Pancreas (tissue), 10 donors: ENCODE measurements around the gene NEK7. TPM values are rescaled to one million over a fixed set of nuclear protein-coding genes. Genes with fewer than 3 reads are reported as not detected.
"Not testable (repeated sequence)": the region's sequence is repeated elsewhere in the genome, so short reads cannot be mapped to it uniquely, and the experiment has no call there.

ENCODE experiments used
- ATAC-seq, 4 donors: fragments of 200-7000 bp; cut with Tn5 transposase; one replicate each; pipeline versions ENCODE4 v1.8.0 to v1.9.1; 2020; ENCODE audit warnings: mild to moderate bottlenecking in 4 of 4, moderate library complexity in 4 of 4
- DNase-seq, 6 donors: peaks; one replicate each; pipeline ENCODE4 v3.0.0-alpha.2; 2020
- FAIRE-seq: peaks from 2 replicates; lab custom pipeline; 2012; peaks lifted over from hg19 to GRCh38; lab: Jason Lieb, UNC
- H3K27ac ChIP-seq, 4 donors: fragments of 200-600 bp; sonication (generic); 1 replicate in 3 of 4; 2 replicates in 1 of 4; pipeline versions ENCODE4 v1.5.0 to v1.8.0; 2020
- H3K27me3 ChIP-seq, 4 donors: fragments of 200-600 bp; one replicate each; pipeline ENCODE4 v1.8.0; 2021
- H3K36me3 ChIP-seq, 3 donors: fragments of 200-600 bp; sonication (generic) in 1 of 3; one replicate each; pipeline versions ENCODE4 v1.5.0 to v1.8.0; 2020 to 2021
- H3K4me1 ChIP-seq, 3 donors: fragments of 200-600 bp; one replicate each; pipeline ENCODE4 v1.8.0; 2021
- H3K4me3 ChIP-seq, 4 donors: fragments of 200-600 bp; sonication (generic) in 2 of 4; one replicate each; pipeline versions ENCODE4 v1.5.0 to v1.8.0; 2020 to 2021
- H3K9me3 ChIP-seq, 4 donors: fragments of 200-600 bp; one replicate each; pipeline ENCODE4 v1.8.0; 2021
- WGBS, 2 donors: extraction: QIAGEN DNeasy Blood & Tissue Kit; methylation state at CpG; one replicate each; pipeline ENCODE4 v1.1.7; 2013; 5-methylcytosine and 5-hydroxymethylcytosine counted together
- intact Hi-C, 3 donors: fragments of 100-400 bp; cut with DNase I; formaldehyde crosslinking; loops; one replicate each; pipeline versions ENCODE4 v1.11.1 to v1.14.2; 2022
- polyA plus RNA-seq, 2 donors: library from polyadenylated mRNA; stranded (reverse); fragments of 200-250 nt; gene quantifications; one replicate each; pipeline ENCODE4 v1.2.3, GENCODE V29; 2013
- total RNA-seq, 6 donors: library from RNA; stranded (reverse); fragmentation: NEBNext Ultra II Directional in 4 of 6; extraction: Animal tissue kit (Norgen Biotek cat#: 25700) in 4 of 6; gene quantifications; one replicate each; pipeline versions ENCODE4 v1.2.1 to v1.2.4, GENCODE V29; 2021 to 2023
- TF ChIP-seq, protein P1 (sequence below), 4 donors: fragments of 200-600 bp; sonication (generic) in 3 of 4; IDR thresholded peaks; one replicate each; pipeline versions ENCODE4 v1.5.0 to v1.8.0; 2021; ENCODE audit warnings: antibody characterized with exemption in 4 of 4
- donor health status: healthy with polysubstance abuse.
- donor health status: DM: no; HTN: no; CAD: no; lungs with moderate emphysema.
- donor health status: DM: no; HTN: no; CAD: no.
- donor health status: control.
- donor health status: control.
- donor health status: Bipolar disorder and iron deficiency.
- donor health status: DM: yes; HTN: yes; CAD: no.
- donor health status: DM: no; HTN: no; CAD: no.
- donor health status: DM: no; HTN: no; CAD: no.
- donor health status: DM: yes; HTN: yes; CAD: no.

The NEK7 gene
- total and polyA plus RNA-seq, 8 donors = 8.0 to 36.3 (median 20.9) TPM

DNA sequence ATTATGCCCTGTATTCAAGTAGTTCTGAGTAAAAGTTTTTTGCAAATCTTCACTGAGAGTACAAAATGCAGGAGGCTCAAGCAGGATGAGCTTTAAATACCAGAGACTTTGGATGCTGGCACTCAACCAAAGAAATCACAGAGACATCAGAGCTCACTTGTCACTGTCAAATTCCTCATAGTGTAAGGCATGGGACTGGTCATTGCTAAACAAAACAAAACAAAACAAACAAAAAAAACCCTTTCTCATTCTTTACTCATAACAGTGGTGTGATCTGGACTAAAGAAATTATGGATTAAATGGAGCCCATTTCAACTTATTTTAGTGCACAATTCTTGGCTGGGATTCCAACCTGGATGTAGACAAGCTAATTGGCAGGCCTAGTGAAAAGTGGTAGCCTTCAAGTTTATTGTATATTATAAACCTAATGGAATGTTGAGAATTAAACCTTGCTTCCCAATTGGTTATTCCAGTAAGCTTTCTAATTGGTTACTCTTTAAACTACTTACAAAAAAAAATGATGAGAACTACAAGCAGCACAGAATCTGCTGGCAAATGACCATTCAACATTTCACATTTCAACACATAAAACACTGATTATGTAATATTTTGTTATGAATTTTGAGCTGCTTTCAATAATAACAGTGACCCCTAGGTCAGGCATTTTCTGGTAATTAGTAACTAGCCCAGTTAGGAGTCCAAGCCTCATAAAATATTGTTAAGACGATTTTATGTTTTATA lies 30.6 kb upstream of the NEK7 start:
- H3K4me3 ChIP-seq = no peak overlapping the region
- no peaks in the 10 kb centered on the region for H3K4me1 ChIP-seq
- no peaks in the 10 kb centered on the region for H3K27me3 ChIP-seq
- H3K36me3 ChIP-seq = peaks cover 0 to 3% (median 0%) of the 10 kb centered on the region in 3 donors
- H3K27ac ChIP-seq = no peak overlapping the region
- DNase-seq (no peak), ATAC-seq (peak; percentile 35 to 64 (median 50)), FAIRE-seq (no peak)
- intact Hi-C loops = no loop called here
- 12 to 22% methylated on average over 1 of the region's 1 CpG for WGBS, 2 donors
- H3K9me3 ChIP-seq = no peaks in the 10 kb centered on the region
- TF ChIP-seq, protein P1, sequence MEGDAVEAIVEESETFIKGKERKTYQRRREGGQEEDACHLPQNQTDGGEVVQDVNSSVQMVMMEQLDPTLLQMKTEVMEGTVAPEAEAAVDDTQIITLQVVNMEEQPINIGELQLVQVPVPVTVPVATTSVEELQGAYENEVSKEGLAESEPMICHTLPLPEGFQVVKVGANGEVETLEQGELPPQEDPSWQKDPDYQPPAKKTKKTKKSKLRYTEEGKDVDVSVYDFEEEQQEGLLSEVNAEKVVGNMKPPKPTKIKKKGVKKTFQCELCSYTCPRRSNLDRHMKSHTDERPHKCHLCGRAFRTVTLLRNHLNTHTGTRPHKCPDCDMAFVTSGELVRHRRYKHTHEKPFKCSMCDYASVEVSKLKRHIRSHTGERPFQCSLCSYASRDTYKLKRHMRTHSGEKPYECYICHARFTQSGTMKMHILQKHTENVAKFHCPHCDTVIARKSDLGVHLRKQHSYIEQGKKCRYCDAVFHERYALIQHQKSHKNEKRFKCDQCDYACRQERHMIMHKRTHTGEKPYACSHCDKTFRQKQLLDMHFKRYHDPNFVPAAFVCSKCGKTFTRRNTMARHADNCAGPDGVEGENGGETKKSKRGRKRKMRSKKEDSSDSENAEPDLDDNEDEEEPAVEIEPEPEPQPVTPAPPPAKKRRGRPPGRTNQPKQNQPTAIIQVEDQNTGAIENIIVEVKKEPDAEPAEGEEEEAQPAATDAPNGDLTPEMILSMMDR (IDR thresholded peaks at IDR 0.05) = no peak

DNA sequence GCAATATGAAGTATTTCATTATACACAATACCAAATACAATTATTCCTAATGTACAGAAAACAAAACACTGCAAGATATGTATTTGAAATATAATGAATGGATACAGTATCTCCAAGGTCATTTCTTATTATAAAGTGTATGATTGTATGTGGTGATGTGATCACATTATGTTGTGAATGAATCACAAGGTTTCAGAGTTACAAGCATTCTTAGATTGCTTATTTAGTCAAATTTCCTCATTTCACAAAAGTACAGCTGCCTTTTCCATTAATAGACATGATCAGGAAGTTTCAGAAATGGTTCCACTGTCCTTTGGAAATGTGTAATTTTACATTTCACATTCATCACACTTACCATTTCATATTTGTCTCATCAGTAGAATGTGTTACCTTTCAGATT lies 28.3 kb upstream of the NEK7 start:
- no peak overlapping the region for H3K27ac ChIP-seq
- intact Hi-C loops = no loop called here
- no peaks in the 10 kb centered on the region for H3K4me1 ChIP-seq
- ATAC-seq (no peak), DNase-seq (no peak), FAIRE-seq (no peak)
- H3K9me3 ChIP-seq = no peaks in the 10 kb centered on the region
- peaks cover 0 to 3% (median 0%) of the 10 kb centered on the region in 3 donors for H3K36me3 ChIP-seq
- no peak overlapping the region for H3K4me3 ChIP-seq
- no peaks in the 10 kb centered on the region for H3K27me3 ChIP-seq
- TF ChIP-seq, protein P1 (IDR thresholded peaks at IDR 0.05) = no peak

DNA sequence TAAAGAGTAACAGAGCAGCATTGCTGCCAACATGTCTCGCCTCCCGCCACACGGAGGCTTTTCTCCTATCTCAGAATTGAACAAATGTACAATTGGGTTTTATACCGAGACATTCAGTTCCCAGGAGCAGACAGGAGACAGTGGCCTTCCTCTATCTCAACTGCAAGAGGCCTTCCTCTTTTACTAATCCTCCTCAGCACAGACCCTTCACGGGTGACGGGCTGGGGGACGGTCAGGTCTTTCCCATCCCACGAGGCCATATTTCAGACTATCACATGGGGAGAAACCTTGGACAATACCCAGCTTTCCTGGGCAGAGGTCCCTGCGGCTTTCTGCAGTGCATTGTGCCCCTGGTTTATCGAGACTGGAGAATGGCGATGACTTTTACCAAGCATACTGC lies 26.7 kb upstream of the NEK7 start:
- H3K36me3 ChIP-seq, intact Hi-C loops, ATAC-seq, H3K27me3 ChIP-seq, DNase-seq, H3K9me3 ChIP-seq, H3K27ac ChIP-seq, H3K4me1 ChIP-seq, FAIRE-seq, H3K4me3 ChIP-seq: not testable (repeated sequence)
- WGBS, 2 donors = 88 to 94% methylated on average over 11 of the region's 11 CpGs

DNA sequence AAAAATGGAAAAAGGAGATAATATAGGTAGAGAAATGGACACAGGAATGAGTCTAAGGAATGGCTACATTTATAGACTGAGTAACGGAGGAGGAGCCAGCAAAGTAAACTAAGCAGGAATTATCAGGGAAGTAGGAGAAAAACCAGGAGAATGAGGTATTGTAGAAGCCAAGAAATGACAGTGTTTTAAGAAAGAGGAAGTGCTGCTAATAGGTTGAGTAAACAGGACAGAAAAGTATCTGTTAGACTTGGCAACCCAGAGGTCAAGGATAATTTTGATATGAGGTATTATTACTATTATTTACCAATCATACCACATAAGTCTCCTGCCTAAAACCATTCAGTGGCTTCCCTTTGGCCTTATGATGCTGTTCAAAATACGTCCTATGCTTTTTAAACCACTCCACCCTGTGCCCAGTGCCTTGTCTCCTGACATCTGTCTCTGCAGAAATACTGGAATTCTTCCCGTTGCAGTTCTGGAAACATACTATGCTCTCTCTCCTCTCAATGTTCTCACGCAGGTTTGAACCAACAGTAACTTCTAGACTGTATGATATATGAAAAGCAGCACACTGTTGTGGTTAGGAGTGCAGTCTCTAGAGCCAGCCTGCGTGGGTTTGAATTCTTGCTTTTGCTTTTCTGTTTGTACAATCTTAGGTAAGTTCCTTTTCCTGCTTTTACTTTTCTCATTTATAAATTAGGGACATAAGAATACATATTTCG lies 24.6 kb upstream of the NEK7 start:
- no peaks in the 10 kb centered on the region for H3K27me3 ChIP-seq
- 79 to 89% methylated on average over 6 of the region's 6 CpGs for WGBS, 2 donors
- no peaks in the 10 kb centered on the region for H3K4me1 ChIP-seq
- H3K36me3 ChIP-seq = no peaks in the 10 kb centered on the region
- ATAC-seq = no peak
- no peak overlapping the region for H3K4me3 ChIP-seq
- FAIRE-seq = no peak
- DNase-seq = no peak
- TF ChIP-seq, protein P1 (IDR thresholded peaks at IDR 0.05) = no peak
- no peak overlapping the region for H3K27ac ChIP-seq
- intact Hi-C loops = no loop called here
- no peaks in the 10 kb centered on the region for H3K9me3 ChIP-seq

DNA sequence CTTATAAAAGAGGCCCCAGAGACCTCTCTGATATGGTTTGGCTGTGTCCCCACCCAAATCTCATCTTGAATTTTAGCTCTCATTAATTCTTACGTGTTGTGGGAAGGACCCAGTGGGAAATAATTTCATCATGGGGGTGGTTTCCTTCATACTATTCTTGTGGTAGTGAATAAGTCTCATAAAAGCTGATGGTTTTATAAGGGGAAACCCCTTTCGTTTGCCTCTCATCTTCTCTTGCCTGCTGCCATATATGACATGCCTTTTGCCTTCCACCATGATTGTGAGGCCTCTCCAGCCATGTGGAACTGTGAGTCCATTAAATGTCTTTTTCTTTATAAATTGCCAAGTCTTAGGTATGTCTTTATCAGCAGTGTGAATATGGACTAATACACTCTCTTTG lies 22.5 kb upstream of the NEK7 start:
- H3K36me3 ChIP-seq = no peaks in the 10 kb centered on the region
- 65 to 70% methylated on average over 2 of the region's 2 CpGs for WGBS, 2 donors
- no peaks in the 10 kb centered on the region for H3K27me3 ChIP-seq
- no peak overlapping the region for H3K27ac ChIP-seq
- no peak for ATAC-seq
- H3K9me3 ChIP-seq = no peaks in the 10 kb centered on the region
- TF ChIP-seq, protein P1 (IDR thresholded peaks at IDR 0.05) = no peak
- no peaks in the 10 kb centered on the region for H3K4me1 ChIP-seq
- FAIRE-seq = no peak
- intact Hi-C loops = no loop called here
- DNase-seq = no peak
- H3K4me3 ChIP-seq = no peak overlapping the region
